HepG2 (cell line): Measurements from ENCODE around the gene BCL2L2. TPM values are rescaled to one million over a fixed set of nuclear protein-coding genes. Genes with fewer than 3 reads are reported as not detected.

ENCODE experiments used
- HCFC1 ChIP-seq: fragments of 150-350 bp; IDR thresholded peaks from 2 replicates; pipeline ENCODE4 v1.6.1; 2014; ENCODE audit warnings: low read depth, low read length
- MEIS1 ChIP-seq: sonication (generic); formaldehyde crosslinking; IDR thresholded peaks from 2 replicates; pipeline ENCODE4 v1.9.0; 2021; ENCODE audit warnings: mild to moderate bottlenecking, missing genetic modification reagents, moderate library complexity, borderline replicate concordance
- MTA1 ChIP-seq: sonication (generic); formaldehyde crosslinking; IDR thresholded peaks from 2 replicates; pipeline ENCODE4 v1.4.0; 2020; ENCODE audit warnings: missing genetic modification reagents, mild to moderate bottlenecking, borderline replicate concordance
- POLR2A ChIP-seq, 2 experiments: IDR thresholded peaks; 2 replicates each; pipeline ENCODE4 v1.6.1; 2011; ENCODE audit warnings: low read depth in 2 of 2, low read length in 2 of 2, mild to moderate bottlenecking in 1 of 2, moderate library complexity in 1 of 2; ENCODE audit not compliant: insufficient read depth in 1 of 2
- TARDBP ChIP-seq: sonication (generic); formaldehyde crosslinking; IDR thresholded peaks from 2 replicates; pipeline ENCODE4 v1.8.0; 2022; ENCODE audit warnings: mild to moderate bottlenecking, missing genetic modification reagents
- ZC3H13 ChIP-seq: sonication (generic); formaldehyde crosslinking; IDR thresholded peaks from 2 replicates; pipeline ENCODE4 v1.8.1; 2023; ENCODE audit warnings: mild to moderate bottlenecking, missing genetic modification reagents, moderate library complexity
- ZKSCAN8 ChIP-seq: IDR thresholded peaks from 2 replicates; pipeline ENCODE4 v1.6.1; 2016; ENCODE audit warnings: borderline replicate concordance, missing genetic modification reagents, missing compliant biosample characterization
- ZNF136 ChIP-seq: sonication (generic); formaldehyde crosslinking; IDR thresholded peaks from 2 replicates; pipeline ENCODE4 v1.8.1; 2022; ENCODE audit warnings: low read depth, mild to moderate bottlenecking, moderate library complexity, missing genetic modification reagents
- ZNF83 ChIP-seq: sonication (generic); formaldehyde crosslinking; IDR thresholded peaks from 2 replicates; pipeline ENCODE4 v1.4.0; 2020; ENCODE audit warnings: missing genetic modification reagents, mild to moderate bottlenecking, borderline replicate concordance
- ZNF883 ChIP-seq: sonication (generic); formaldehyde crosslinking; IDR thresholded peaks from 2 replicates; pipeline ENCODE4 v1.5.1; 2020; ENCODE audit warnings: mild to moderate bottlenecking, missing genetic modification reagents; ENCODE audit errors: not compliant biosample characterization
- polyA plus RNA-seq, 8 experiments: library from polyadenylated mRNA; depleted of rRNA in 3 of 8; stranded (reverse) in 7 of 8; unstranded in 1 of 8; fragments of >200 nt; fragmentation: Illumina TruSeq in 4 of 8; extraction: Trizol in 4 of 8; gene quantifications; 2 replicates each; pipeline versions ENCODE4 v1.2.1 to v1.2.3, GENCODE V29; 2011 to 2016; ENCODE audit warnings: low read depth in 4 of 8, missing spikeins in 1 of 8, mixed read lengths in 1 of 8; ENCODE audit not compliant: insufficient read depth in 1 of 8
- total RNA-seq, 5 experiments: library from RNA; depleted of rRNA; stranded (reverse); fragments of >200 nt; fragmentation: Illumina TruSeq; extraction: Trizol; gene quantifications; 2 replicates each; pipeline ENCODE4 v1.2.3, GENCODE V29; 2016; ENCODE audit warnings: low read depth in 1 of 5
- TF ChIP-seq, protein P1 (sequence below): sonication (generic); formaldehyde crosslinking; IDR thresholded peaks from 2 replicates; pipeline ENCODE4 v1.4.0; 2020; ENCODE audit warnings: mild to moderate bottlenecking, missing genetic modification reagents
- TF ChIP-seq, protein P2 (sequence below): IDR thresholded peaks from 2 replicates; pipeline ENCODE4 v1.6.1; 2012; ENCODE audit warnings: low read depth, low read length, improper control_type of control experiment
- TF ChIP-seq, protein P3 (sequence below): sonication (generic); formaldehyde crosslinking; IDR thresholded peaks from 2 replicates; pipeline ENCODE4 v1.8.0; 2022; ENCODE audit warnings: mild to moderate bottlenecking, missing genetic modification reagents; ENCODE audit not compliant: insufficient replicate concordance
- TF ChIP-seq, protein P4 (sequence below): sonication (generic); formaldehyde crosslinking; IDR thresholded peaks from 2 replicates; pipeline ENCODE4 v1.8.1; 2023; ENCODE audit warnings: mild to moderate bottlenecking, missing genetic modification reagents
- TF ChIP-seq, protein P5 (sequence below): IDR thresholded peaks from 2 replicates; pipeline ENCODE4 v1.6.1; 2016; ENCODE audit warnings: mild to moderate bottlenecking, missing biosample characterization, missing genetic modification reagents

The BCL2L2 gene
- total and polyA plus RNA-seq, 2 of the 13 experiments (the other 11 are each of a cell fraction or from before 2014, with no cell fraction given) = 28.1 to 49.8 TPM

DNA sequence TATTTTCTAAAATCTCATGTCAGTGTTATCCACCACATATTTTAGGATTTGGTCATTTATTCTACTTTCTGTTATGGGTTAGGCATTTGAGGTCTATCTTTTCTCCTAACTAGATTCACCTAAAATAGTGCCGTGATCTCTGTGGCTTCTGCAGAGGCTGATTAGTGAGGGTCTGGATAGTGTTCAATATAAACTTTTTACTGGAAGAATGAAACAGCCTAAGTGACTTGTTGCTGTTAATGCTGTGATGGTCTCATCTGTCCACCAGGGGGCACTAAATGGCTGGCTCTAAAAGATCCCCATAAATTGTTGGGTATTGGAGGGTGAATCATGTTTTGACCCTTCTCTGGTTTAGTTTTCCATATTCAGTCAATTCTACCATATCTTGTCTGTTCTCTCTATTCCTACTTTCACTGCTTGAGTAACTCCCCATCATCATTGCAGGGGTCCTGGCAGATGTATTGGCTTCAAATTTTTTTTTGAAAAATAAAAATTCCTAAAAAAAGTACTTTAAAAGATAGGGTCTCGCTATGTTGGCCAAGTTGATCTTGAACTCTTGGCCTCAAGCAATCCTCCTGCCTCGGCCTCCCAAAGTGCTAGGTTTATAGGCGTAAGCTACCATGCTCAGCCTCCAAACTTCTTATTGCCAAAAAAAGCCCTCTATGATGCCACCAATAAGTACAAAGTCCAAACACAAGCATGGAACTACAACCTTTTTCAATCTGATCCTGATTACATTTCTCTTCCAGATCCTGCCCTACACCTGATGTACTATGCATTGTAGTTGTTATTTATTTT is 21.5 kb downstream of the BCL2L2 start (continued):
- TF ChIP-seq ZNF136 (CRISPR knock-in tag) (peak; percentile 87; the same call in 1 of the 2 replicates), ZNF883 (CRISPR knock-in tag) (no peak), MTA1 (CRISPR knock-in tag) (no peak), ZC3H13 (CRISPR knock-in tag) (no peak), MEIS1 (CRISPR knock-in tag) (no peak), ZNF83 (CRISPR knock-in tag) (no peak), ZKSCAN8 (CRISPR knock-in tag) (0 out of 2 replicates have a peak, but pooled peaks have one; percentile 51), TARDBP (peak; percentile 70; the same call in 1 of the 2 replicates), HCFC1 (no peak), POLR2A (IDR thresholded peaks at IDR 0.05; ENCODE audit: insufficient read depth in 1 of 2, low read depth in 2 of 2, low read length in 2 of 2) (no peak; a peak in 1 of 4 replicates)
- TF ChIP-seq, protein P1, sequence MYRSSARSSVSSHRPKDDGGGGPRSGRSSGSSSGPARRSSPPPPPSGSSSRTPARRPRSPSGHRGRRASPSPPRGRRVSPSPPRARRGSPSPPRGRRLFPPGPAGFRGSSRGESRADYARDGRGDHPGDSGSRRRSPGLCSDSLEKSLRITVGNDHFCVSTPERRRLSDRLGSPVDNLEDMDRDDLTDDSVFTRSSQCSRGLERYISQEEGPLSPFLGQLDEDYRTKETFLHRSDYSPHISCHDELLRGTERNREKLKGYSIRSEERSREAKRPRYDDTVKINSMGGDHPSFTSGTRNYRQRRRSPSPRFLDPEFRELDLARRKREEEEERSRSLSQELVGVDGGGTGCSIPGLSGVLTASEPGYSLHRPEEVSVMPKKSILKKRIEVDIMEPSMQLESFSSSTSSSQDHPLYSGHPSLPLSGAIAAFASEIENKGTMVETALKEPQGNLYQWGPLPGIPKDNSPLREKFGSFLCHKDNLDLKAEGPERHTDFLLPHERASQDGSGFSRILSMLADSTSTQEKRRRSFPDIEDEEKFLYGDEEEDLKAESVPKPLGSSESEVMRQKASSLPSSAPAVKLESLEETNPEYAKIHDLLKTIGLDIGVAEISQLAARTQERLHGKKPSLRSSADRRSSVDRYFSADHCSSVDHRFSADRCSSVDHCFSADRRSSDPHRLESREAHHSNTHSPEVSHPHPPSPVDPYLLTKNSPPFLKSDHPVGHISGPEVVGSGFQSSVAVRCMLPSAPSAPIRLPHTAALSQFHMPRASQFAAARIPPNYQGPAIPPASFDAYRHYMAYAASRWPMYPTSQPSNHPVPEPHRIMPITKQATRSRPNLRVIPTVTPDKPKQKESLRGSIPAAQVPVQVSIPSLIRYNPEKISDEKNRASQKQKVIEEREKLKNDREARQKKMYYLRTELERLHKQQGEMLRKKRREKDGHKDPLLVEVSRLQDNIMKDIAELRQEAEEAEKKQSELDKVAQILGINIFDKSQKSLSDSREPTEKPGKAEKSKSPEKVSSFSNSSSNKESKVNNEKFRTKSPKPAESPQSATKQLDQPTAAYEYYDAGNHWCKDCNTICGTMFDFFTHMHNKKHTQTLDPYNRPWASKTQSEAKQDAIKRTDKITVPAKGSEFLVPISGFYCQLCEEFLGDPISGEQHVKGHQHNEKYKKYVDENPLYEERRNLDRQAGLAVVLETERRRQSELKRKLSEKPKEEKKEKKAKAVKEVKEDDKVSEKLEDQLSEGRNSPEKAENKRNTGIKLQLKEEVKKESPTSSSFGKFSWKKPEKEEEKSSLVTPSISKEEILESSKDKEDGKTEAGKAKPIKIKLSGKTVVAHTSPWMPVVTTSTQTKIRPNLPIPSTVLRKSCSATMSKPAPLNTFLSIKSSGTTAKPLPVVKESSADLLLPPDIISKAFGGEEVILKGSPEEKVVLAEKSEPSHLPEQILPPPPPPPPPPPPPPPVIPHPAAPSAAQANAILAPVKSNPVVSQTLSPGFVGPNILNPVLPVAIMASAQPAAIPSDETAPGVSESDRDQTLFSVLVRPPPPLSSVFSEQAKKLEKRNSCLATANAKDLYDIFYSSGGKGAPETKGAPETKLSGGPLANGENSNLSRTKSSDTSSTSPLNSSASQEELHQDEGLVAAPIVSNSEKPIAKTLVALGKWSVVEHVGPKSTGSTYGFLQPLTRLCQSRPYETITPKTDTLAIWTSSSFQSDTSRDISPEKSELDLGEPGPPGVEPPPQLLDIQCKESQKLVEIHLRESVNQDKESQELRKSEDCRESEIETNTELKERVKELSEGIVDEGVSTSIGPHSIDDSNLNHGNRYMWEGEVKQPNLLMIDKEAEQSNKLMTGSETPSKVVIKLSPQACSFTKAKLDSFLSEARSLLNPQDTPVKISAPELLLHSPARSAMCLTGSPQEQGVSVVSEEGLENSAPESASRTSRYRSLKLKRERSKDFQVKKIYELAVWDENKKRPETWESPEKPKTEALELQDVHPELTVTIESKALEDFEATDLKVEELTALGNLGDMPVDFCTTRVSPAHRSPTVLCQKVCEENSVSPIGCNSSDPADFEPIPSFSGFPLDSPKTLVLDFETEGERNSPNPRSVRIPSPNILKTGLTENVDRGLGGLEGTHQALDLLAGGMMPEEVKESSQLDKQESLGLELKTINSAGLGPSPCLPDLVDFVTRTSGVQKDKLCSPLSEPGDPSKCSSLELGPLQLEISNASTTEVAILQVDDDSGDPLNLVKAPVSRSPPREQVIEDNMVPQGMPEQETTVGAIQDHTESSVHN = no peak
- TF ChIP-seq, protein P2, sequence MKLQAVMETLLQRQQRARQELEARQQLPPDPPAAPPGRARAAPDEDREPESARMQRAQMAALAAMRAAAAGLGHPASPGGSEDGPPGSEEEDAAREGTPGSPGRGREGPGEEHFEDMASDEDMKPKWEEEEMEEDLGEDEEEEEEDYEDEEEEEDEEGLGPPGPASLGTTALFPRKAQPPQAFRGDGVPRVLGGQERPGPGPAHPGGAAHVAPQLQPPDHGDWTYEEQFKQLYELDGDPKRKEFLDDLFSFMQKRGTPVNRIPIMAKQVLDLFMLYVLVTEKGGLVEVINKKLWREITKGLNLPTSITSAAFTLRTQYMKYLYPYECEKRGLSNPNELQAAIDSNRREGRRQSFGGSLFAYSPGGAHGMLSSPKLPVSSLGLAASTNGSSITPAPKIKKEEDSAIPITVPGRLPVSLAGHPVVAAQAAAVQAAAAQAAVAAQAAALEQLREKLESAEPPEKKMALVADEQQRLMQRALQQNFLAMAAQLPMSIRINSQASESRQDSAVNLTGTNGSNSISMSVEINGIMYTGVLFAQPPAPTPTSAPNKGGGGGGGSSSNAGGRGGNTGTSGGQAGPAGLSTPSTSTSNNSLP = peak; percentile 83
- TF ChIP-seq, protein P3, sequence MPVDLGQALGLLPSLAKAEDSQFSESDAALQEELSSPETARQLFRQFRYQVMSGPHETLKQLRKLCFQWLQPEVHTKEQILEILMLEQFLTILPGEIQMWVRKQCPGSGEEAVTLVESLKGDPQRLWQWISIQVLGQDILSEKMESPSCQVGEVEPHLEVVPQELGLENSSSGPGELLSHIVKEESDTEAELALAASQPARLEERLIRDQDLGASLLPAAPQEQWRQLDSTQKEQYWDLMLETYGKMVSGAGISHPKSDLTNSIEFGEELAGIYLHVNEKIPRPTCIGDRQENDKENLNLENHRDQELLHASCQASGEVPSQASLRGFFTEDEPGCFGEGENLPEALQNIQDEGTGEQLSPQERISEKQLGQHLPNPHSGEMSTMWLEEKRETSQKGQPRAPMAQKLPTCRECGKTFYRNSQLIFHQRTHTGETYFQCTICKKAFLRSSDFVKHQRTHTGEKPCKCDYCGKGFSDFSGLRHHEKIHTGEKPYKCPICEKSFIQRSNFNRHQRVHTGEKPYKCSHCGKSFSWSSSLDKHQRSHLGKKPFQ (CRISPR knock-in tag) = peak; percentile 85
- TF ChIP-seq, protein P4, sequence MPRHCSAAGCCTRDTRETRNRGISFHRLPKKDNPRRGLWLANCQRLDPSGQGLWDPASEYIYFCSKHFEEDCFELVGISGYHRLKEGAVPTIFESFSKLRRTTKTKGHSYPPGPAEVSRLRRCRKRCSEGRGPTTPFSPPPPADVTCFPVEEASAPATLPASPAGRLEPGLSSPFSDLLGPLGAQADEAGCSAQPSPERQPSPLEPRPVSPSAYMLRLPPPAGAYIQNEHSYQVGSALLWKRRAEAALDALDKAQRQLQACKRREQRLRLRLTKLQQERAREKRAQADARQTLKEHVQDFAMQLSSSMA (CRISPR knock-in tag) = no peak
- TF ChIP-seq, protein P5, sequence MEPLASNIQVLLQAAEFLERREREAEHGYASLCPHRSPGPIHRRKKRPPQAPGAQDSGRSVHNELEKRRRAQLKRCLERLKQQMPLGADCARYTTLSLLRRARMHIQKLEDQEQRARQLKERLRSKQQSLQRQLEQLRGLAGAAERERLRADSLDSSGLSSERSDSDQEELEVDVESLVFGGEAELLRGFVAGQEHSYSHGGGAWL (CRISPR knock-in tag) = no peak
